GM19025 (cell line): ENCODE results near the gene DMPK.

Experiments used
- ATAC-seq: cut with Tn5 transposase; IDR thresholded peaks from one replicate; pipeline ENCODE4 v1.9.1; 2021; ENCODE audit warnings: mild to moderate bottlenecking, low read depth, moderate library complexity; ENCODE audit not compliant: unreplicated experiment

The DMPK gene

DNA sequence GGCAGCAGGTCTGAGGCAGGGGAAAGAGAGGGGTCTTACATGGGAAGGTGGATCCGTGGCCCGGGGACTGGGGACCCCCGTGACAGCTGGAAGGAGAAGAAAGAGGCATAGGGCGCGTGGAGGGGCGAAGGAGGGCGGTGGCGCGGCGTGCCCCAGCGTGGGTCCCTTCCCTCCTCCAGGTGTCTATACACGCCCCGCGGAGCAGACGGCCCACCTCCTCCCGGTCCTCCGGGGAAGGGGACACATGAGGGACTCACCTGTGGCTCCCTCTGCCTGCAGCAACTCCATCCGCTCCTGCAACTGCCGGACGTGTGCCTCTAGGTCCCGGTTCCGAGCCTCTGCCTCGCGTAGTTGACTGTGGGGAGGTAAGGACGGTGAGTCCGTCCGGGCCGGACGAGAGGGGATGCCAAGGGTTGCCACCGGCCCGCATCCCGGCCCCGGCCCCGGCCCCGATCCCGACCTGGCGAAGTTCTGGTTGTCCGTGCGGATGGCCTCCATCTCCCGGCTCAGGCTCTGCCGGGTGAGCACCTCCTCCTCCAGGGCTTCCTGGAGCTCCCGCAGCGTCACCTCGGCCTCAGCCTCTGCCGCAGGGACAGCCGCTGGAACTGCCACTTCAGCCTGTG lies 10.9 kb downstream of the DMPK start:
- ATAC-seq, result no peak

DNA sequence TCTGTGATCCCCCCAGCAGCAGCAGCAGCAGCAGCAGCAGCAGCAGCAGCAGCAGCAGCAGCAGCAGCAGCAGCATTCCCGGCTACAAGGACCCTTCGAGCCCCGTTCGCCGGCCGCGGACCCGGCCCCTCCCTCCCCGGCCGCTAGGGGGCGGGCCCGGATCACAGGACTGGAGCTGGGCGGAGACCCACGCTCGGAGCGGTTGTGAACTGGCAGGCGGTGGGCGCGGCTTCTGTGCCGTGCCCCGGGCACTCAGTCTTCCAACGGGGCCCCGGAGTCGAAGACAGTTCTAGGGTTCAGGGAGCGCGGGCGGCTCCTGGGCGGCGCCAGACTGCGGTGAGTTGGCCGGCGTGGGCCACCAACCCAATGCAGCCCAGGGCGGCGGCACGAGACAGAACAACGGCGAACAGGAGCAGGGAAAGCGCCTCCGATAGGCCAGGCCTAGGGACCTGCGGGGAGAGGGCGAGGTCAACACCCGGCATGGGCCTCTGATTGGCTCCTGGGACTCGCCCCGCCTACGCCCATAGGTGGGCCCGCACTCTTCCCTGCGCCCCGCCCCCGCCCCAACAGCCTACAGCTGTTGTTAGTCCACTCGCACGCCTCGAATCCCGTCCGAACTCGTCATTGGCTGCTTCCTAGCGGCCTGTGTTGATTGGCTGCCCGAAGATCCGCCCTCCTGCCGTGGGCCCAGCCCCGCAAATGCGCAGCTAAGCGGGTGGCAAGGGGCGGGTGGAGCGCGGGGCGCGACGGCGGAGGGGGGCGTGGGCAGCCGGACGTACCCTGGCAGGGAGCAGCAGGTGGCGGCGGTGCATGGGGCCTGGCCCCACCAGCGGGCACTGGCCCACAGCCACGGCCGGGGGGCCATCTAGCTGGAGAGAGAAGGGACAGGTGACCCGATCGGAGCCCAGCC lies 11.8 kb downstream of the DMPK start:
- ATAC-seq, result peak; percentile 48

GRCh38 chr19:45769821-45770191 lies 12.5 kb downstream of the DMPK start:
- no peak for ATAC-seq

- peak; percentile 50 for ATAC-seq
Observed at GRCh38 chr19:45768984-45769782, 13.1 kb downstream of the DMPK start, which contains the start of gene SIX5. TSS of gene SIX5 (minus strand) at chr19:45769252. CDS start at chr19:45768844, 408 bp downstream.

DNA sequence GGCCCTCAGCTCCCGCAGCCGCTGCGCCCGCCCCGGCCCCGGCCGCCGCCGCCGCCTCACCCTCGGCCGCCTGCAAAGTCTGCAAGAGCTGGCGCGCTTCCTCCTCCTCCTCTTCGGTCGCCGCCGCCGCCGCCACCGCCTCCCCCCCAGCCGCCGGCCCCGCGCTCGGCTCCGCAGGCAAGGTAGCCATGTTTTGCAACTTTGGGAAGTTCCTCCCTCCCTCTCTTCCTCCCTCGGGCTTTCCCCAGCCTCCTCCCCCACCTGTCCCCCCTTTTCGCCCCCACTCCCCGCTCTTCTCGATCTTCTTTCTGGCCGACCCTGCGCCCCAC lies 13.7 kb downstream of the DMPK start:
- no peak for ATAC-seq

GRCh38 chr19:45767881-45768654 lies 14.2 kb downstream of the DMPK start:
- ATAC-seq, result no peak

- ATAC-seq, result no peak
Observed at GRCh38 chr19:45767410-45767880, 14.8 kb downstream of the DMPK start.

- ATAC-seq, result no peak
Observed at GRCh38 chr19:45766869-45767346, 15.4 kb downstream of the DMPK start.

- ATAC-seq, result no peak
Observed at GRCh38 chr19:45766296-45766868, 15.9 kb downstream of the DMPK start.

DNA sequence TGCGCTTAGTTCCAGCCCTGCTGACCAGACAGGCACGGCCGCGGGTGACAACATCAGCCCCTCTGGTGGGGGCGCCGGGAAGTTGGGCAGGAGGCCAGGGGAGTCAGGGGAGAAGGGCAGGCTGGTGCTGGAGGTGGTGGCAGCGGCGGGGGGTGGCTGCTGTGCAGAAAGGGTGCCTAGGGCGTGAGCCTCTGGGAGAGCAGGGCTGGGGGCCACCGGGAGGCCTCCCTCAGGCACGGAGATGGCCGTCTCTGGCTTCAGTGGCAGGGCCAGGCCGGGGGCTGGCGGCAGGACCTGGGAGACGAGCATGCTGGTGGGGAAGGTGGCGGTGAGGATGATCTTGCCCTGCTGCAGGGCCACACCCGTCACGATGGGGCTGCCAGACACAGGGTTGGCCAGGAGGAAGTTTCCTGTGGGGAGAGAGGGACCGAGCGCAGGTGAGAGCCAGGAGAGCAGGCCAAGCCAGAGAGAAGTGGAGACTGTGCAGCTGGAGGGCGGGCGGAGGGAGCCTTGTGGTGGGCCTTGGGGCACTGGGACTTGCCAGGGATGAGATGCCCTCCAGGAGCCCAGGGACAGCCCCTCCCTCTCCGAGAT lies 16.5 kb downstream of the DMPK start:
- no peak for ATAC-seq

DNA sequence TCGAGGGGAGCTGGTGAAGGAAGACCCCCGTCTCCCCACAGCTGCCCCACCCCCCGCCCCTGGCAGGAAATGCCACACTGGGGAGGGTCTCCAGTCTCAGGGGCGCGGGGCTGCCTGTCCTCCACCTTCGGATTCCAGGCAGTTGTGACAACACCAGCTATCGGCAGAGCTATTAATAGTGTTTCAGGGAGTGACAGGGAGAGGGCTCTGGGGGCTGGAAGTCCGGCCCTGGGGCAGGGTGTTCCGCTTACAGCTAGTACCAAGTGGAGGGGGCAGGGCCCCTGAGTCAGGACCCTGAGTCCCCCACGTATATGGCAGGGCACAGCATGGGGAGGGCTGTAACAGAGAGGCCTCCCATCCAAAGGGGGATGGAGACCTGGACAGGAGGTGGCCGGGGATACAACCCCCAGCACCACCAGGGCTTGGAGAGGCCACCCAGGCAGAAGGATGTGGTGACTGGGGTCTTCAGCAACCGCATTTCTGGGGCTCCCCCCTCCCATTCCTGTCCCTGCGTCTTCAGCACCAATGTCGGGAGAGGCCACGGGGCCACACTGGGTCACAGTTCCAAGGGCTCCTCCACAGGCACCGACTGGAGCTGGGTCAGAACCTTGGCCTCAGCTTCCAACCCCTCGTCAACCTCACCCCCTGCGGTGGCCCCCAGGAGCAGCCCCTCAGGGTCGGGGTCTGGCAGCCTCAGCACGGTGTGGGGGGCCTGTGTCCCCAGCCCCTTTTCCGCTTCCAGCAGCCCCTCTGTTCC lies 17.2 kb downstream of the DMPK start:
- ATAC-seq, result no peak

GRCh38 chr19:45764475-45764874 lies 17.8 kb downstream of the DMPK start:
- ATAC-seq, result no peak

DNA sequence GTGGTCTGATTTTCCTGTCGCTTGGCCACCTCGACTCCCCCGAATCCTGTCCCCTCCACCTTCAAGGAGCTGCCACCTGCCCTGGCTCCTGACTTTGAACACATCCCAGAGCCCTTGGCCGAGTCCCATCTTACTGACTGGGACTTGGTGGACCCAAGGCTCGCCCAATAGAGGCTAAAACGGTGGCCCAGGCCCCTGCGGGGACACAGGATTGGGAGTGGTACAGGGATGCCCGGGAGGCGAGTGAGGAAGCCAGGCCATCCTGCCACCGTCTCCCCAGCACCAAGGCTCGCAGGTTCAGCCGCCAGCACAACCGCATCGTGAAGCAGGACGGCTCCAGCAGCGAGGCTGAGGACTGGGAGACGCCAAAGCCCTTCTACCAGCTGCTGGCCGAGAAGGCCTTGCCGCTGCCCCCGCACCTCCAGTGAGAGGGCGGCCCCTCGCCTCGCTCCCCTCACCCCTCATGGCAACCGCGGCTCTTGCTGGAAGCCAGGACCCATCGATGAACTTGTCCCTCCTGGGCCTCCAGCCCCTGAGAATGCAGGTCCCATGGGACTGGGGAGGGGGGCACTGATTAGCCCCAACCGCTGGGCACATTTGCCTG lies 18.5 kb downstream of the DMPK start:
- ATAC-seq, result no peak

- ATAC-seq, result no peak
Observed at GRCh38 chr19:45762870-45763631, 19.2 kb downstream of the DMPK start.

DNA sequence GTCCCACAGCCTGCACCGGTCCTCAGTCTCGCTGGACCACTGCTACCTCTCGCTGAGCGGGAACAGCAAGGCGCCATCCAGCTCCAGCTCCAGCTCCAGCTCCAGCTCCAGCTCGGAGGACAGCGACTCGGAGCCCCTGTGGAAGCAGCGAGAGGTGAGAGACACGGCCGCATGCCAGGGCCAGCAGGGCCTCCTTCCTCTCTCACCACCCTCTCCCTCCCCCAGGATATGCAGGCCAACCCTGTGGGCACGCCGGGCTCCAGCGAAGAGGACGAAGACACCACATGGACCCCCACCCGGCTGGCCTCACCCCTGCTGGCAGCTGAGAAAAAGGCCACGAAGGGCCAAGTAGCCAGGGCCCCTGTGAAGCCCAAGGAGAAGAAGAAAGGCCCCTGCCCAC lies 20.6 kb downstream of the DMPK start:
- ATAC-seq, result no peak

DNA sequence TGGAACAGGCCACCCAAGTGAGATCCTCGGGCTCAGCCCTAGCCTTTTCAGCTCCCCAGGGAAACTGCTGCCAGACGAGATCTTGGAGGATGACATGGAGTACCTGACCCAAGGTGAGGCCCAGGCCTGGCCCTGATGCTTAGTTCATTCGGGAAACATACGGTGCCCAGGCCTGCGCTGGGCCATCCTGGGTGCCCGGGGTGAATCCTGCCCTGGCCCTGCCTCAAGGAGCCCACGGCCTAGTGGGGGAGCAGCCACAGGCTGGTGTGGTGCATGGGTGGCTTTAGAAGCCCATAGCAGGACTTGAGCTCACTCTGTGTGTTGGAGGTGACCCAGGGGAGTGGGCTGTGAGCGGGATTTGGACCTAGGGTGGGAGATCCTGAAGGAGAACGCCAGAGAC lies 23.4 kb downstream of the DMPK start:
- ATAC-seq, result no peak

DNA sequence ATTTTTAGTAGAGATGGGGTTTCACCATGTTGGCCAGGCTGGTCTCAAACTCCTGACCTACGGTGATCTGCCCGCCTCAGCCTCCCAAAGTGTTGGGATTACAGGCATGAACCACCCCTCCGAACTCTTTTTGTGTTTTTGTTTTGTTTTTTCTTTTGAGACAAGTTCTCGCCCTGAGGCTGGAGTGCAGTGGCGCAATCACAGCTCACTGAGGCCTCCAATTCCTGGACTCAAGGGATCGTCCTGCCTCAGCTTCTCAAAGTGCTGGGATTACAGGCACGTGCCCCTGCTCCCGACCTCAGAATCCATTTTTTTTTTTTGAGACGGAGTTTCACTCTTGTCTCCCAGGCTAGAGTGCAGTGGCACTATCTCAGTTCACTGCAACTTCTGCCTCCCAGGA lies 24.6 kb downstream of the DMPK start:
- ATAC-seq, result no peak

GRCh38 chr19:45754323-45754722 lies 28.0 kb downstream of the DMPK start:
- ATAC-seq, result no peak
